ENCODE measurements around the gene TACR2. TPM values are rescaled to one million over a fixed set of nuclear protein-coding genes. Genes with fewer than 3 reads are reported as not detected.

The TACR2 gene
- total RNA-seq, 1 donor from 2014 or later: 0.90 TPM

DNA sequence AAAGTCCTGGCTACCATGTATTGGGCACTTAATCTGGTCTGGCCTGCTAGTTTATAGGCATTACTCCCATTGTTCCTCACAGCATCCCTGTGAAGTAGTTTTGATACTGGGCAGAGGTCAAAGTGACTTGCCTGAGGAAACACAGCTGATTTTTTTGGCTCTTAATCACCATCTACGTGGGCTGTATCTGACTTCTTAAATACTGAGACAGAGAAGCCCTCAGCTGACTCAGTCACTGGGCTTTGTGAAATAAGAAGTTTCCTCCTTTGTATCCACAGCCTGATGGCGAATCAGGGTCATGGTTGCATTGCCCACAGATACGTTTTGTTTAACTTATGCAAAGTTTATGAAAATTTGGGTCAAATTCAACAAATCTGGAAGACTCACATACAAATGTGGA, 13.2 kb downstream of the TACR2 start:
- H3K27ac ChIP-seq: no peak overlapping the region
- H3K4me3 ChIP-seq: no peak overlapping the region
- ATAC-seq (peak; percentile 16), DNase-seq (no peak)
- peaks cover 39% of the 10 kb centered on the region for H3K36me3 ChIP-seq
- intact Hi-C loops (cut with DNase I): no loop called here
- TF ChIP-seq, protein P1, sequence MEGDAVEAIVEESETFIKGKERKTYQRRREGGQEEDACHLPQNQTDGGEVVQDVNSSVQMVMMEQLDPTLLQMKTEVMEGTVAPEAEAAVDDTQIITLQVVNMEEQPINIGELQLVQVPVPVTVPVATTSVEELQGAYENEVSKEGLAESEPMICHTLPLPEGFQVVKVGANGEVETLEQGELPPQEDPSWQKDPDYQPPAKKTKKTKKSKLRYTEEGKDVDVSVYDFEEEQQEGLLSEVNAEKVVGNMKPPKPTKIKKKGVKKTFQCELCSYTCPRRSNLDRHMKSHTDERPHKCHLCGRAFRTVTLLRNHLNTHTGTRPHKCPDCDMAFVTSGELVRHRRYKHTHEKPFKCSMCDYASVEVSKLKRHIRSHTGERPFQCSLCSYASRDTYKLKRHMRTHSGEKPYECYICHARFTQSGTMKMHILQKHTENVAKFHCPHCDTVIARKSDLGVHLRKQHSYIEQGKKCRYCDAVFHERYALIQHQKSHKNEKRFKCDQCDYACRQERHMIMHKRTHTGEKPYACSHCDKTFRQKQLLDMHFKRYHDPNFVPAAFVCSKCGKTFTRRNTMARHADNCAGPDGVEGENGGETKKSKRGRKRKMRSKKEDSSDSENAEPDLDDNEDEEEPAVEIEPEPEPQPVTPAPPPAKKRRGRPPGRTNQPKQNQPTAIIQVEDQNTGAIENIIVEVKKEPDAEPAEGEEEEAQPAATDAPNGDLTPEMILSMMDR (IDR thresholded peaks at IDR 0.05): no peak
- H3K9me3 ChIP-seq: no peaks in the 10 kb centered on the region
- H3K4me1 ChIP-seq: peaks cover 24% of the 10 kb centered on the region
- H3K27me3 ChIP-seq: no peaks in the 10 kb centered on the region

DNA sequence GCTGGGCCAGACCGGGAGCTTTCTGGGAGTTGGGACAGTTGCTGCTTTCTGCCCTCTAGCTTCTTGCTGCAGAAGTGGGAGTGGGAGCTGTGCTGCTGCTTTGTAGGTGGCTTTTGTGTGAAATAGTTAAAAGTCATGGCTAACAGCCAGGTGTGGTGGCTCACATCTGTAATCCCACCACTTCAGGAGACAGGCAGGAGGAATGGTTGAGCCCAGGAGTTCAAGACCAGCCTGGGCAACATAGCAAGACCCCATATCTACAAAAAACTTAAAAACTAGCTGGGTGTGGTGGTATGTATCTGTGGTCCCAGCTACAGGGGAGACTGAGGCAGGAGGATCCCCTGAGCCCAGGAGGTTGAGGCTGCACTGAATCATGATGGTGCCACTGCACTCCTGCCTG, 13.7 kb downstream of the TACR2 start:
- no peak overlapping the region for H3K27ac ChIP-seq
- no peak for ATAC-seq
- TF ChIP-seq, protein P1 (IDR thresholded peaks at IDR 0.05): no peak
- no peak overlapping the region for H3K4me3 ChIP-seq
- H3K36me3 ChIP-seq: peaks cover 43% of the 10 kb centered on the region
- H3K4me1 ChIP-seq: peaks cover 19% of the 10 kb centered on the region
- no peaks in the 10 kb centered on the region for H3K9me3 ChIP-seq
- intact Hi-C loops (cut with DNase I): no loop called here
- DNase-seq: no peak
- H3K27me3 ChIP-seq: no peaks in the 10 kb centered on the region

DNA sequence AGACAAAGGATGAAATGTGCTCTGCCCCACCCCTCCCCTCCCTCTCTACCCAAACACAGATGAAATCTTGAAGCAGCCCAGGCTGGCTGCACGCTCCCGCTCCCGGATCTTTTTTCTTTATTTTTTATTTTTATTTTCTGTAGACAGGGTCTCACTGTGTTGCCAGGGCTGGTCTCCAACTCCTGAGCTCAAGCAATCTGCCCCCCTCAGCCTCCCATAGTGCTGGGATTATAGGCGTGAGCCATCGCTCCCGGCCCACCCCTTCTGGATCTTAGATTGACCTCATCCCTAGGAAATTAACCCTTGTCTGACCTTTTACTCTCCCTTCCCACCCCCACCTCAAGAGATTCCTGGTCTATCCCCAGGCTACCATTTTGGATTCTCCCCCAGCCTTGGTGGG, 14.3 kb downstream of the TACR2 start:
- ATAC-seq (no peak), DNase-seq (no peak)
- H3K9me3 ChIP-seq: no peaks in the 10 kb centered on the region
- no peak overlapping the region for H3K27ac ChIP-seq
- H3K36me3 ChIP-seq: peaks cover 47% of the 10 kb centered on the region
- H3K4me3 ChIP-seq: no peak overlapping the region
- peaks cover 14% of the 10 kb centered on the region for H3K4me1 ChIP-seq
- TF ChIP-seq, protein P1 (IDR thresholded peaks at IDR 0.05): no peak
- intact Hi-C loops (cut with DNase I): no loop called here
- no peaks in the 10 kb centered on the region for H3K27me3 ChIP-seq

DNA sequence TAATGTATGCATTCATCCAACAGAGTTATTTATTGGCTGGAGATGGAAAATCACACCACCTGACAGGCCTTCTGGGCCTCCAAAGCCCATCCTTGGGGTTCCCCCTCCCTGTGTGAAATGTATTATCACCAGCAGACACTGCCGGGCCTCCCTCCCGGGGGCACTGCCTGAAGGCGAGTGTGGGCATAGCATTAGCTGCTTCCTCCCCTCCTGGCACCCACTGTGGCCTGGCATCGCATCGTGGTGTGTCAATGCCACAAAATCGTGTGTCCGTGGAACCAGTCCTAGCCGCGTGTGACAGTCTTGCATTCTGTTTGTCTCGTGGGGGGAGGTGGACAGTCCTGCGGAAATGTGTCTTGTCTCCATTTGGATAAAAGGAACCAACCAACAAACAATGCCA, 15.3 kb downstream of the TACR2 start:
- TF ChIP-seq, protein P1 (IDR thresholded peaks at IDR 0.05): no peak
- peaks cover 5% of the 10 kb centered on the region for H3K4me1 ChIP-seq
- no peaks in the 10 kb centered on the region for H3K9me3 ChIP-seq
- peaks cover 57% of the 10 kb centered on the region for H3K36me3 ChIP-seq
- DNase-seq (no peak), ATAC-seq (no peak)
- intact Hi-C loops (cut with DNase I): no loop called here
- H3K4me3 ChIP-seq: no peak overlapping the region
- no peaks in the 10 kb centered on the region for H3K27me3 ChIP-seq
- no peak overlapping the region for H3K27ac ChIP-seq

DNA sequence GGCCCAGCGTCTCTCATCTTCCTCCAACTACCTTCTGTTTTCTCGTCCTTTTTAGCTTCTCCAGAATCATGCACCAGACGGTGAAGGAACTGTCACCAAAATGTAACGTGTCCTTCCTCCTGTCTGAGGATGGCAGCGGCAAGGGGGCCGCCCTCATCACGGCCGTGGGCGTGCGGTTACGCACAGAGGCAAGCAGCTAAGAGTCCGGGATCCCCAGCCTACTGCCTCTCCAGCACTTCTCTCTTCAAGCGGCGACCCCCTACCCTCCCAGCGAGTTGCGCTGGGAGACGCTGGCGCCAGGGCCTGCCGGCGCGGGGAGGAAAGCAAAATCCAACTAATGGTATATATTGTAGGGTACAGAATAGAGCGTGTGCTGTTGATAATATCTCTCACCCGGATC, 15.8 kb downstream of the TACR2 start:
- H3K27ac ChIP-seq: no peak overlapping the region
- intact Hi-C loops (cut with DNase I): no loop called here
- H3K9me3 ChIP-seq: no peaks in the 10 kb centered on the region
- peaks cover 61% of the 10 kb centered on the region for H3K36me3 ChIP-seq
- TF ChIP-seq, protein P1 (IDR thresholded peaks at IDR 0.05): no peak
- no peak overlapping the region for H3K4me3 ChIP-seq
- no peak for DNase-seq
- H3K27me3 ChIP-seq: no peaks in the 10 kb centered on the region
- H3K4me1 ChIP-seq: peaks cover 2% of the 10 kb centered on the region
- no peak for ATAC-seq

DNA sequence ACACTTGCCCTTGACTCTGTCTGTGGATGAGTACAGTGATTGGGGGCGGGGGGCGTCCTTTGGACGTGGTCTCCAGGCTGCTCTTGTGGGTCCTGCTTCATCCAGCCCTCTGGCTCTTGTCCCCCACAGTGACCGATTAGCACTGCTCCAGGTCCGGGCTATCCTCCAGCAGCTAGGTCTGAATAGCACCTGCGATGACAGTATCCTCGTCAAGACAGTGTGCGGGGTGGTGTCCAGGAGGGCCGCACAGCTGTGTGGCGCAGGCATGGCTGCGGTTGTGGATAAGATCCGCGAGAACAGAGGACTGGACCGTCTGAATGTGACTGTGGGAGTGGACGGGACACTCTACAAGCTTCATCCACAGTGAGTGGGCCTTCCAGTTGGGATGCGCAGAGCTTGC, 18.3 kb downstream of the TACR2 start:
- peak overlapping the region; percentile 7 for H3K27ac ChIP-seq
- no peaks in the 10 kb centered on the region for H3K9me3 ChIP-seq
- H3K4me3 ChIP-seq: no peak overlapping the region
- TF ChIP-seq, protein P1 (IDR thresholded peaks at IDR 0.05): no peak
- ATAC-seq (no peak), DNase-seq (no peak)
- intact Hi-C loops (cut with DNase I): no loop called here
- no peaks in the 10 kb centered on the region for H3K27me3 ChIP-seq
- H3K36me3 ChIP-seq: peaks cover 86% of the 10 kb centered on the region
- H3K4me1 ChIP-seq: no peaks in the 10 kb centered on the region

All from upper lobe of right lung (tissue), 1 donor.